T-helper 1 cell (primary cell): ENCODE results near the gene OR2AG1.

Experiments used
- DNase-seq, 5 donors: peaks; one replicate each; pipeline ENCODE4 v3.0.0-alpha.2; 2012 to 2020
- total RNA-seq, 4 donors: gene quantifications; one replicate each; lab custom pipeline; 2026; lab: John Stamatoyannopoulos, UW

Gene OR2AG1, protein sequence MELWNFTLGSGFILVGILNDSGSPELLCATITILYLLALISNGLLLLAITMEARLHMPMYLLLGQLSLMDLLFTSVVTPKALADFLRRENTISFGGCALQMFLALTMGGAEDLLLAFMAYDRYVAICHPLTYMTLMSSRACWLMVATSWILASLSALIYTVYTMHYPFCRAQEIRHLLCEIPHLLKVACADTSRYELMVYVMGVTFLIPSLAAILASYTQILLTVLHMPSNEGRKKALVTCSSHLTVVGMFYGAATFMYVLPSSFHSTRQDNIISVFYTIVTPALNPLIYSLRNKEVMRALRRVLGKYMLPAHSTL
- total RNA-seq = 0 reads per million in 4 donors

DNA sequence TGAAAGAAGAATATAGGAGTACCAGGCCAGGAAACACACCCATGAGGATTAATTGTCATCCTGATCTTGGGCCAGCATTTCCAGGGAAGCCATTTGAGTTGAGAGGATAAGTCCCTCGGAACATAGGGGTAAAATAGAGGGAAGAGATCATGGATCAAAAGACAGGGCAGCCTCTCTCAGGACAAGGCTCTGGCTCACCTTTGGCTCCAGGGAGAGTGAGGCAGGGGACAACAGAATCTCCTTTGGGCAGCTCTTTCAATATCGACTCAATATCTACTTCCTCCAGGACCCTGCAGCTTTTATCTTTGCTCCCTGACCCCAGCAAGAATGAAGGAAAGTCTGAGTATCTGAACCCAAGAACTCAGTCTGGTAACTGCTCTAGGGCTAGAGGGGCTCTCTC, at the start of gene OR2AG1:
Gene OR2AG1, plus strand, starts transcription at position 301 of the 400 bp plus-strand sequence. CDS start 2,018 bp downstream, outside the sequence.
- no peak for DNase-seq

DNA sequence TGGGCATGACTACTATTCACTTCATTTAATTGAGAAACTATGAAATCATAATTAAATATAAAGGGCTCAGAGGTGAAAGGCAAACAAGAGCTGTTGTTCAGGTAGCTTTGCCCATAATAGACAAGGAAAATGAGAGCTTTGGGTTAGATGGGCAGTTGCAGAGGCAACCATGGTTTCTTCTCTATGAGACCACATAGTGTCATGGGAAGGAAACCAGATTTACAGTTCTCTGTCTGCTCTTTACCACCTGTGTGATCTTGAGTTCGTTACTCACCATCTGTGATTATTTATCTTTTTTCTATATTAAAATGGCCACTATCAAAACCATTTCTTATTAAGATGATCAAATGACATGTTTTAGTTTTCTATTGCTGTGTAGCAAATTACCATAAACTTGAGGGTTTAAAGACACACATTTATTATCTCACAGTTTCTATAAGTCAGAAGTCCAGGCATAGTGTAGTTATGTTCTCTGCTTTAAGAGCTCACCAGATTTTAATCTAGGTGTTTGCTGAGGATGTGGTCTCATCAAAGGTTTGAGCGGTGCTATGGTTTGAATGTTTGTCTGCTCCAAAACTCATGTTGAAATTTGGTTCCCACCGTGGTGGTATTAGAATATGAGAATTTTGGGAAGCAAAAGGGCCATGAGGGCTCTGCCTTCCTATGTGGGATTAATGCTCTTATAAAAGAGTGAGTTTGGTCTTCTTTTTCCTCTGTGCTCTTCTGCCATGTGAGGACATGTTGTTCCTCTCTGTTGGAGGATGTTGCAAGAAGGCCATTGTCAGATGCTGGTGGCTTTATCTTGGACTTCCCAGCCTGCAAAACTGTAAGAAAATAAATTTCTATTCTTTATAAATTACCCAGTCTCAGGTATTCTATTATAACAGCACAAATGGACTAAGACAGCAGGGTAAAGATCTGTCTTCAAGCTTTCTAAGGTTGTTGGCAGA, 49.2 kb upstream of the OR2AG1 start:
- DNase-seq = peak in 2 of 5 donors; percentile 21

DNA sequence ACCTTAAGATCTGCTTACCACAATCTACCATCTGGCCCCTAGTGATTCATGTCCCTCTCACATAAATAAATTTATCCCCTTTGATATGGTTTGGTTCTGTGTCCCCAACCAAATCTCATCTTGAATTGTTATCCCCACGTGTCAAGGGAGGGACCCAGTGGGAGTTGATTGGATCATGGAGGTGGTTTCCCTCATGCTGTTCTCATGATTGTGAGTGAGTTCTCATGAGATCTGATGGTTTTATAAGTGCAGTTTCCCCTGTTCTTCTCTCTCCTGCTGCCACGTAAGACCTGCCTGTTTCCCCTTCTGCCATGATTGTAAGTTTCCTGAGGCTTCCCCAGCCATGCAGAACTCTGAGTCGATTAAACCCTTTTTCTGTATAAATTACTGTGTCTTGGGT, 48.2 kb upstream of the OR2AG1 start:
- no peak for DNase-seq

DNA sequence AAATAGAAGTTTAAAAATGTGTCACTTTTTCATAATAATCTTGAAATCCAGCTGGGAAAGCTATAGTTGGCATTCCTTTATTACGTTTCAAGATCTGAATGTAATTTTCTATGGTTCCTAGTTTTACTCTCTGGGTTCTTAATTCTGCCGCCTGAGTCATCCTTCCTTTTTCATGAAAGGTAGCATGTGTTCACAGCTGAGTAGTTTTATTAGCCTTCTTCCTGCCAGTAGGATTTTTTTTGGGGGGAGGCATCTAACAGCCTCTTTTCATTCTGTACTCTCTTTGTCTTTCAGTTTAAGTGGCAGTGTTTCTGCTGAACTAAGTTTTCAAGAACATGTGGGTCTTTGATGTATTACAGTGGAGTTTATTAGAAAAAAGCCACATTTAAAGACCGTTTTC, 47.5 kb upstream of the OR2AG1 start:
- DNase-seq = peak in 1 of 5 donors; percentile 25

DNA sequence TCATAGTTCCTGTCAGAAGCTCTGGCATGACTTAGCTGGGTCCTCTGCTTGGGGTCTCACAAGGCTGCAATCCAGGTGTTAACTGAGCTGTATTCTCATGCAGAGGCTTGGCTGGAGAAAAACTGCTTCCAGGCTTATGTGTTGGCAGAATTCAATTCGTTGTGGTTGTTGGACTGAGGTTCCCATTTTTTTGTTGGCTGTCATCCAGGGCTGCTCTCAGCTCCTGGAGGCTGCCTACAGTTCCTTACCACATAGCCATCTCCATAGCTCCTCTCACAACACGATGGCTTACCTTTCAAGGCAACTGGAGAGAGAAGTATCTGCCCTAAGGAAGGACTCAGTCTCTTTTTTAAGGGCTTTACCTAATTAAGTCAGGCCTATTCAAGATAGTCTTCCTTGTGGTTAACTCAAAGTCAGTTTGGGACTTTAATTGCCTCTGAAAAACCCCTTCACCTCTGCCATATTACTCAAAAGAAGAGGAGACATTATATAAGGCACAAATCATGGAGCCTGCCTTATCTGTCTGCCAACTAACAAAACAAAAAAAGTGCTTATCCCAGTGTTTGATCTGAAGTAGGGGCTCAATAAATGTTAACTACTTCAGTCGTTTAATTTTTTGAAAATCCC, 46.2 kb upstream of the OR2AG1 start:
- DNase-seq = no peak

DNA sequence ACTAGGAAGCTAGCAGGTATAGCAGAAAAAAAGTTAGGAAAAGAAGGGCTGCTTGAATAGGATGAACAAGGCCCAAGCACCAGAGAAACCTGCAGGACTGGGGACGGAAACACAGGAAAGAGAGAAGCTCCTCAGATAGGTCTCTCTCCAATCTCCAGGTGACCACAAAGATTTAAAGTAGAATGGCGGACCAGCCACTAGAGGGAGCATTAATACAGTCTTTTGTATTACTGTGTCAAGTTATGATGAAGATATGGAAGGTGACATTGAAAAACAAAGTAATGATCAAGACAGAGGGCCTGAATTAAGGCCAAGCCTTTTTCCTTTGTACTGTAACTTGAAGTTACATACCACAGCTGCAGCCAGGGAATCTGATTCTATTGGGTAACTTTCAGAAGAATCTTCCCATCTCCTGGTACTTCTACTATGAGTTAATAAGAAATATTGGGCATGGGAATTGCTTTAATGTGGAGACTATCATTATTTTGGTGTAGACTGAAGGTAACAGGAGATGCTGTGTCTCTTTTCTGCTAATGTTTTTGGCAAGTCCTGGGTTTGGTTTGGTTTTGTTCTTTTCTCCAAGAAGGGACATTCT, 44.9 kb upstream of the OR2AG1 start:
- DNase-seq = peak; percentile 24 to 72 (median 58)

DNA sequence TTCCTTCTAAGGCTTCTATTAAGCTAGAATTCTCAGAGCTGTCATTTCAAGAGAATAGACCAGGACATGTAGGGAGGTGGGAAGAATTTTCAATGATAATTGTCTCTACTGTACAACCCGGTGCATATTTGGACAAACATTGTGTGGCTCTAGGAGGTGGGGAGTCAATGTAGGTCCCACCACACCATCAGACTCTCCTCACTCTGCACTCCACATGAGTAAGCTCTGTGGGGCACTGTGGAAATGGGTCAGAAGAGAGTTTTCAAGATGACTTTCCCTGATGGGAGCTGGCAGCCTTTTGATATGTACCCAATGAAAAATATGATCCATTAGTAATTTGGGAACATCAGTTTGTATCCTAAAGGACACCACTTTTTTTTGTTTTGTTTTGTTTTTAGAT, 44.2 kb upstream of the OR2AG1 start:
- DNase-seq = no peak

DNA sequence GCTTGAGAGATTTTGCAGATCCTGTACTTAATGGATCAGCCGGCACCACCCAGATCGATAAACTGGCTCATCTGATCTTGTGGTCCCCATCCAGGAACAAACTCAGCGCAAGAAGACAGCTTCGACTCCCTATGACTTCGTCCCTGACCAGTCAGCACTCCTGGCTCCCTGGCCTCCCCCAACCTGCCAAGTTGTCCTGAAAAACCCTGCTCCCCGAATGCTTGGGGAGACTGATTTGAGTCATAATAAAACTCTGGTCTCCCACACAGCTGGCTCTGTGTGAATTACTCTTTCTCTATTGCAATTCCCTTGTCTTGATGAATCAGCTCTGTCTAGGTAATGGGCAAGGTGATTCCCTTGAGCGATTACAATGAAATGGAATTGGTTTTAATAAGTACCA, 40.6 kb upstream of the OR2AG1 start:
- DNase-seq = peak in 1 of 5 donors; percentile 21

DNA sequence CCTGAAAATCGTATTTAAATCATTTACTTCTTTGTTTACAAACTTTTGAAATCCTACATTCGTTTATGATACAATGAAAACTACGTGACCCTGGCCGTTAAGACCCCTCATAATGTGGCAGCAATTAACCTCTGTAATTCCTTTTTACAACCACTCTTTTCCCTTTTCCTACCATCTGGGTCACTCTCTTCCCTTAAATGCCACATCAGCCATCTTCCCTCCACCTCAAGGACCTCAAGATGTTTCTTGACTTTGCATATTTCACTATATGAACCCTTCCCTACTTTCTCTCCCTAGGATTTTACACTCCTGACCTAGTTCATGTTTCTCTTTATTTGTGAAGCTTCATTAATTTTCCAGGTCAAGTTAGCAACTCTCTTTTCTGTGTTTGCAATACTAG, 37.8 kb upstream of the OR2AG1 start:
- no peak for DNase-seq

DNA sequence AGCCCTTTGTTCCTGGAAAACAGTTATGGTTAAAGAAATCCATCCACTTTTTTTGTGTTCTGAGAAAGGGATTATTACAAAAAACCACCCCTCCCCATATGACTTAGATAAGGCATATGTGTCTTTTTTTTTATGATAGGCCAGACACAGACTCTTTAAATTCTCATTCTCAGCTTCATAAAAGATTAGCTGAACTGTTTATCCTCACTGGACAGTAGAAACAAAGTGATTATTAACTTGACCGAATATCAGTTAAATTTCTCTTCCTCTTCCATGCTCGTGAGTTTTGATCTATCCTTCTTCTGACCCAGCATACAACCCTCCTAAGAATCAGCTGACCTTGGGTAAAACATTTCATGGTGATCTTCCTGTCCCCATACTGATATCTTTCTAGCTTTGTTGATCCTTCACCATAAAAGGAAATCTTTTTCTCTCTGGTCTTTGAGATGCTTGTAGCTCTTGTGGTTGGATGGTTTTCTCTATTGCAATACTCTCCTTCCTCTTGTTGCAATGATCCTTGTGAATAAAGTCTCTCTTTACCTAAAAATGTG, 37.3 kb upstream of the OR2AG1 start:
- DNase-seq = peak in 1 of 5 donors; percentile 73

DNA sequence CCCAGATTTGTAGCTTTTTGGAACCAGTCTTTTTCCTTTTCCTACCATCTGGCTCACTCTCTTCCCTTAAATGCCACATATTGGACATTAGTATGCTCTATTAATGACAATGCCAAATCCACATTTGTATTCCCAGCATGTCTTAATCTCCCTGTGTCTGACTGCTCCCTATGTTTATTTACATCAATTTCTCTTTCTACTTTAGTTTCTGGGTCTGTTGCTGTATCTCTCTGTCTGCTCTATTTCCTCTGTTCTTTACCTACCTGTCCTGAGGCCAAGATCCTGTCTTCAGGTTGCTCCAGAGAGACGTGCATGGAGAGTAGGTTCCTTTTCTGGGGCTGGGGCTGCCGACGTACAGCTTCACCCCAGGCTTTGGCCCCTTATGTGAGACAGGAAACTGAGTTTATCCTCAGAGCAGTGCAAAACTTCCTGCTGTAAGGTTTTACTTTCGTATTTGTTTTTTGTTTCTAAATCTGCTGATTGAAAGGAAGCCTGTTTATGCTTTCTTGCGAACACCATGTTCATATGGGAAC, 36.7 kb upstream of the OR2AG1 start:
- peak in 3 of 5 donors; percentile 32 to 84 (median 33) for DNase-seq

DNA sequence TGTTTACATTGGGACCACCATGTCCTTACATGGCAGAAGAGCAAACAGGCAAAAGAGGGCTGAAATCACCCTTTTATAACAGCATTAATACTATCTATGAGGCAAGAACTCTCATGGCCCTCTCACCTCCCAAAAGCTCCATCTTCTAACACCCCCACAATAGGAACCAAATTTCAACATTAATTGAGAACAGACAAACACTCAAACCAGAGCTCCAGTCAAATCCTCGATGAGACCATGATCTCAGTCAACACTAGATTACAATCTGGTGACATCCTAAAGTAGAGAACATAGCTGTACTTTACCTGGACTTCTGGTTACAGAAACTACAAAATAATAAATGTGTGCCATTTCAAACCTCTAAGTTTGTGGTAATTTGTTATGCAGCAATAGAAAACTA, 36.2 kb upstream of the OR2AG1 start:
- no peak for DNase-seq

DNA sequence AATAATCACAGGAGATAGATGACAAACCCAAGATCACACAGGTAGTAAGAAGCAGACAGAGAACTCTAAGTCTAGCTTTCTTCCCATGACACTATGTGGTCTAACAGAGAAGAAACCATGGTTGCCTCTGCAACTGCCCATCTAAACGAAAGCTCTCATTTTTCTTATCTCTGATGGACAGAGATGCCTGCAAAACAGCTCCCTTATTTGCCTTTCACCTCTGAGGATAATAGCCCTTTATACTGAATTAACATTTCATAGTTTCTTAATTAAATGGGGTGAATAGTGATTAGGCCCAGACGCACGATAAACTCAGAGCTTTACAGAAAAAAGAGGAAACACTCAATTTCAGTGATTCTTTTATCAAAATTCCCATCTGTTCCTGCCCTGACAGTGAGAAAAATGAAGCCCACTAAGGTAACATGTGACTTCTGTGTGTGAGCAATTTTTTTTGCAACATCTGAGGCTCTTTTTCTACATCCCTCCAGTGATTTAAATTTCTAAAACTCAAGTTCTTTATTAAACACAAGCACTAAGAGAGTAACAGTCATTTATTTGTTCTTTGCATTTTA, 35.6 kb upstream of the OR2AG1 start:
- DNase-seq = no peak

DNA sequence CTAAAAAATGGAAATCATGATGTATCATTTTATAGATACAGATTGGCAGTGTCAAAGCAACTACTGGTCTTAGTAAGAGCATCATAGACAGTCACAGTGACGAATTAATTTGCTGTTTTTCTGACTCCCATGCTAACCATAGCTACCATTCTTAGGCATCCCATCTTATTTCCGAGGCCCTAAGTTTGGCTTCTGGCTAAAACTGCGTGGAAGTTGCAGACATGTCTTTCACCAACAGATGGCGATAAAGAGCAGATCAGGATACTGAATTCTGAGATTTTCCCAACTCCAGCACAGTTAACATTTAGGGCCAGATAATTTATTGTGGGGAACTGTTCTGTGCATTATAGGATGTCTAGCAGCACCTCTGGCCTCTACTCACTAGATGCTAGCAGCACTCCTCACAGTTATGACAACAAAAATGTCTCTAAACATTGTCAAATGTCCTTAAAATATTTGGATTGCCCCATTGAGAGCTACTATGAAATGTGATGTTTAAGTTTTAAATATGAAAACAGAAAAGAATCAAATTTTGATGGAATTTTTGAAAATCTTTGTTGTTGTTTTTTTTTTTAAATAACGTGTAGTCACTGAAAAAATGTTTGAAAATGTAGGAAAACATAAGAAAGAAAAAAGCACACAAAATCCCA, 27.4 kb upstream of the OR2AG1 start:
- peak in 3 of 5 donors; percentile 8 to 31 (median 30) for DNase-seq

DNA sequence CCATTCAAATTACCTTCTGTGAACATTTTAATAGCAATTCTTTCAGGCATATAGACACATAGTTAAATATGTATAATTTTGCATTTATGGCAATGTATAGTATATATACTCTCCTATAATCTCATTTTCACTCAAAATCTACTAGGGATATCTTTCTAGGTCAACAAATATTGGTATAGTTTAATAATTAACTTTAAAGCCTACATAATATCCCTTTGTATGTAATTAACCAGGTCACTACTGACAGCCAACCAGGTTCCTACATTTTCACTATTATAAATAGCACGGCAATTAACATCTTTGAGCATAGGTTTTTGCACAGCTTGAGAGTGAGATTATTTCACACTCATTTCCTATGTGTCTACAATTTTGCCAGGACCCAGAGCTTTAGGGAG, 26.9 kb upstream of the OR2AG1 start:
- no peak for DNase-seq

DNA sequence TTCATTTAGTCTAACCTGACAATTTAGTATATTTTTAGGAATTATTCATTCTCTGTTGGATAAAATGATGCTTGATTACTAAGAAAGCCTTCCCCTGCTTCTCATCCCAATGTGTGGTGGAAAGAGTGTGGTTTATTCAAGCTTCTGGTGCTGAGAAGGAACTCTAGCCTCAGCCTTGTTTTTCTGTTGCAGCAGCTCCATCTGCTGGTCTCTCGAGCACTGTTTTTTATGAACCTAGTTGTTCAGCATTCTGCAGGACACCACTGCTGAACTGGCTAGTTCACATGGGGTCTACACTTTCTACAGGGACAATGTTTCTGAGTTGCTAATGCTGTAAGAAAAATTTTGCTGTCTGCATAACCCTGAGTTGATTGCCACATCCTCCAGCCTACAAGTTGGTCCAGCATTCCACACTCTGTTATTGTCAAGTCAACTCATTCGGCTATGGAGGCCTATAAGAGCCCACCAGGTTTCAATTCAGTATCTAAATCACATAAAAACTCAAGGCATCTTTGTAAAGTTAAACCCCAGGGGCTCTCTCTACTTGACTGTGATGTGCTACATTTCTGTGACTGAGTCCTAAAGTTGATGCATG, 25.4 kb upstream of the OR2AG1 start:
- DNase-seq = peak in 4 of 5 donors; percentile 32 to 58 (median 43)

DNA sequence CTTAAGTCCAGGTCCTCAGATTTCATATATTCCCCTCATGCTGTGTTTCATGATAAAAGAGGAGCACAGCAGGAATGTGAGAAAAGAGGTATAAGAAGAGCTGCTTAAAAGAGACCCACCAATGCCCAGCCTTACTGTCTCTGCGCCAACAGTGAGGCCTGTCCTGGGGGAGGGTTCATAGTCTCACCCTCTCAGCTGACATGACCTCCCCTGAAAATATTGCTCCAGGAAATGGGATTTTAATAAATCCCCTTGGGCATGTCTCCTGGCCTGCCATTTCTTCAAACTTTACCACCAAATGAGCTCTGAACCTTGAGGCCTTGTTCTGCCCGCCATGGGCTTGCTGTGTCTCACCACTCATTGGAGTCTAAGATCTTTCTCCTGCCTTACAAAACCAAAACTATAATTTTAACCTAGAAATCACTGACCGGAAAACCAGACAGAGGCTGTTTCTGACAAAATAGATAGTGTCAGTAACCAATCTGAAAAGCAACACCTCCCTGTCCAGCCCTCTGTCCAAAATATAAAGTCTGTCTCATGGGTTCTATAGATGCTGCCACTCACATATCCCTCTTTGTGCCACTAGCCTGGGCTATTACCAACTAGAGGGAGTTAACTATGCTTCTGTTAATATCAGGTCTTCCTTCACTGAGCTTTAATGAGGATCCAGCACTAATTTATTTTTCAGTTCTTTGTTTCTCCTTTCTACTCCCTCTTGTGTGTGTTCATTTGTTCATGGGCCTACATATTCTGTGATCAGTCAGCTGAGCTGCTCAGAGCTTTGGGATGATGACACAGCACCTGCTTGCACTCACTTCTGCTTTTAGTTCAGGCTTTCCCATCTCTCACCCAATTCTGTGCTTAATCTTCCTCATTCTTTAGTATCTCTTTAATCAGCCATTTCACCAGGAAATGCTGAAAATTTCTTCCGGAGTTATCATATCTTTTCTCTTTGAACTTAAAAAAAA, 10.6 kb upstream of the OR2AG1 start, which contains the start of gene OR2AG2:
Gene OR2AG2, minus strand, starts transcription at position 51 of the 968 bp plus-strand sequence. CDS start 3,019 bp downstream, outside the sequence.
- DNase-seq = no peak

DNA sequence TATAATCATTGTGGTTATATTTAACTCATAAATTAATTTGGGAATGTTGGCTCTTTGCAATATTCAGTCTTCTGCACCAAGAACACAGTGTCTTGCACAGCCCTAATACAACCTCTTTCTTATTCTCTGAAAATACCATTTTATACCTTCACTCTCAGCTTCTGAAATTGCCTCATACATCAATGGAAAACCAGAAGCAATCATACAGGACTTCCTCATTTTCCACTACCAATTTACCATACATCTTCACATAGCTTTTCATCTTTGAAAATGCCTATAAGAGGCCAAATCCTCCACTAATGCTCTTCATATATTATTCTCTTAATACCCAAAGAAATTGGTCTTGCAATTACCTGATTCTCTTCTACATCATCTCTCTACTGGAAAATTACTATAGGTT, 4.3 kb upstream of the OR2AG1 start:
- DNase-seq = no peak

DNA sequence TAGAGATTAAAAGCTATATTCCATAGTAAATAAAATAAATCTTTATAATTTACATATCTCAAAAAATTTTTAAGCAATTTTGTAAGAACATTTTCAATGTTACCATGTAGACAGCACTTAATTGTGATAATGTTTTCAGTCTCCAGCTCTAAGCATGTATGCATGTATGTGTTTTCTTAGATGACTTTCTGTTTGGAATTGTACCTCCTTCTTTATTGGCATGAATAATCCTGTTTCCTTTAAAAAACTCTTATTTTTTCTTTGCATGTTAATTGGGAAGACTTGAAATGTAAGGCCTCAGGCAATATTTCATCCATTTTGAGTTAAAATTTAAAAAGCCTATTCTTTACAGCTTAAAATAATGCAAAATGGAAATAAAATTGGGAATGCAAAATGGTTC, 2.0 kb upstream of the OR2AG1 start:
- no peak for DNase-seq
